ENCODE data around the gene CRACR2B.

The CRACR2B gene

GRCh38 chr11:827146-827896, 398 bp upstream of the CRACR2B start:
- DNase-seq = no peak

GRCh38 chr11:828506-829175, 922 bp downstream of the CRACR2B start:
- DNase-seq = no peak

- DNase-seq = no peak
Measured at GRCh38 chr11:829176-829846, 1.6 kb downstream of the CRACR2B start.

- no peak for DNase-seq
Measured at GRCh38 chr11:829847-830294, 2.2 kb downstream of the CRACR2B start.

- DNase-seq = peak; percentile 65
Measured at GRCh38 chr11:830295-831117, 2.8 kb downstream of the CRACR2B start.

DNA sequence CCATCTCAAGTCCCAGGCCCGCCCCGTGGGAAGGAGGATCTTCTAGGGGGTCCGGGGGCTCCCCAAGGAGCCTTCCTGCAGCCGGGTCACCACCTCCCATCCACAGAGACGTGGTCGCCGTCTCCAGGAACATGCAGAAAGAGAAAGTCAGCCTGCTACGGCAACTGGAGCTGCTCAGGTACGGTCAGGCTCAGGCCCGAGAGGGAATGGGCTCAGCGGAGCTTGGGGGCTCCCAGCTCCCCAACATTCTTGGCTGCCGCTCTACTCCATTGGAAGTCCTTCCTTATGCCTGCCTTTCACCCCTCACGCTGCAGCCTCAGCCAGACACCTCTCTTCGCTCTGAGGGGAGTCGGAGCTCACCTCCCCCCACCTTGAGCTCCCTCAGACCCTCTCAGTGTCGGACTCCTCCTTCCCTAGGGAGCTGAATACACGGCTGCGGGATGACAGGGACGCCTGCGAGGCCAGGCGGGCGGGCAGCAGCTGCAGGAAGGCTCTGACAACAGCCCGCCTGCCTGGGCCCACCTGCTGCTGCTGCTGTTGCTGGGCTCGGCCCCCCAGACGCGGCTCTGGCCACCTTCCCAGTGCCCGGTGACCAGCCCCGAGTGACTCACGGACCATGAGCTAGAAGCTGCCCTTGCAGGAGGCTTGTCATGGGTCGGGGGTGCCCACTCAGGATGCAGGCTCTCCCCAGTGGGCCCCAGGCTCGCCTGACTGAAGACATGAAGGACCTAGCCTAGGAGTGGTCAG, 3.6 kb downstream of the CRACR2B start:
- no peak for DNase-seq

GRCh38 chr11:831961-832528, 4.3 kb downstream of the CRACR2B start:
- DNase-seq = no peak

DNA sequence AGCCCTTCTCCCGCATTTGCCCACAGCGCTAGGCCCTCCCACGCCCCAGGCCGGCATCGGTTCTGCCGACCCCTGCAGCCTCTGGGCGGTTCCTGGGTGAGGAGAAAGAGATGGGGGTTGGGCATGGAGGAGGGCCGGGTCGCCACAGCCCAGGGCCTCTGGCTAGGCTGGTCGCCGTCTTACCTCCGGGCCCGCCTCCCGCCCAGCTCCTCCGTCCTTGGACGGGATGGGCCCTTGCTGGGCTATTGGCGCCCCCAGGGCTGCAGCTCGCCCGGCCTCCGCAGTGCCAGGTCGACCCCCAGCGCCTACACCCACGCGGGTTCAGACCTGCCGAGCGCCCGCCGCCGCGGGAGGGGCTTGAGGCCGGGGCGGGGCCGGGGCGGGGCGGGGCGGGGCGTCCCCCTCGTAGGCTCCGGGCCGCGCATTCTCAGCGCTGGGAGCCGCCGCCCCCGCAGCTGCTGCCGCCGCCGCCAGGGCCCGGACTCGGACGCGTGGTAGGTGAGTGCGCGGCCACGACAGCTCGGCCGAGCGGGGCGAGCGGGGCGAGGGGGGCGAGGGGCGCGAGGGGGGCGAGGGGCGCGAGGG, 4.9 kb downstream of the CRACR2B start, which contains the start of gene CD151:
TSS of gene CD151 (plus strand) at position 424 of the 585 bp plus-strand sequence. CDS start 3,118 bp downstream, outside the sequence.
- DNase-seq = no peak

GRCh38 chr11:833114-833791, 5.5 kb downstream of the CRACR2B start:
- no peak for DNase-seq

- no peak for DNase-seq
Measured at GRCh38 chr11:833849-834311, 6.2 kb downstream of the CRACR2B start.

DNA sequence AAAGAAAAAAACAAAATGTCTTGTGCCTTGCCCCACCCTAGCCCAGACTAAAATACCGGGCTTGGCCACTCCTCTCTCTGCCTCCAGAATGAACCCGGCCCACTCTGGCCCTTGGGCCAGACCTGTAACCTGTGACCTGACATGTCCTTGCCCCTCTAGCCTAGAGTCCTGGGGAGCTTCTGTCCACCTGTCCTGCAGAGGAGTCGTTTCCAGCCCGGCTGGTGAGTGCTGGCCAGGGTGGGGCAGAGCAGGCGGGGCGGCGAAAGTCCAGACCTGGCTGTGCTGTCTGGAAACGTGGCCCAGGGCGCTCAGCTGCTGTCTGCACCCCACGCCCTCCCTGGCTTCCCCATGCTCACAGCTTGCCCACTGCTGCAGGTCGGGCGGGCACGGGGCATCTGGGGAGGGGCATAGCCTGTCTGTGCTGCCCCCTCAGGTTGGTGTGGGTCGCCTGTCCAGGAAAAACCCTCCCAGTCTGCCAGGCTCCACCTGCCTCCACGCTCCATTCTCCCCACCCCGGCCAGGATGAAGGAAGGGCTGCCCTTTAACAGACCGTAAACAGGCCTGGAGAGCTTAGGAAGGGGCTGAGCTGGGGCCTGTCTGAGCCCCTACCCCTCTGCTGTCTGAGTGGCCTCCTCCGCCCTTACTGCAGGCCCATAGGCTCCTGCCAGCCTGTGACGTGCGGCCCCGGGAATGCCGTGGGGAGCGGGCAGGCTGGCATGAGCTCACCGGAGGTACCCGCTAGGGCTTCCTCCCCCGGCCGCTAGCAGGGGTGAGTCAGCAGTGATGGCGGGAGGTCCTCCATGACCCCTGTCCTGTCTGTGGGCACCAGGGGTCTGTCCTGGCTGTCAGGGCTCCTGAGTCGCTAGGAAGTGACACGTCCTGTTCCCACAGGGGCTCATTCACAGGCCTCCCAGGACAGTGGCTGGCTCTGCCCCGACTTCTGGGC, 6.9 kb downstream of the CRACR2B start:
- peak; percentile 58 for DNase-seq

GRCh38 chr11:836274-836673, 8.6 kb downstream of the CRACR2B start:
- no peak for DNase-seq

- DNase-seq = no peak
Measured at GRCh38 chr11:836700-837099, 9.0 kb downstream of the CRACR2B start.

GRCh38 chr11:837189-837989, 9.7 kb downstream of the CRACR2B start:
- no peak for DNase-seq

GRCh38 chr11:837990-838307, 10.2 kb downstream of the CRACR2B start:
- no peak for DNase-seq

- DNase-seq = no peak
Measured at GRCh38 chr11:838441-839279, 10.9 kb downstream of the CRACR2B start.

DNA sequence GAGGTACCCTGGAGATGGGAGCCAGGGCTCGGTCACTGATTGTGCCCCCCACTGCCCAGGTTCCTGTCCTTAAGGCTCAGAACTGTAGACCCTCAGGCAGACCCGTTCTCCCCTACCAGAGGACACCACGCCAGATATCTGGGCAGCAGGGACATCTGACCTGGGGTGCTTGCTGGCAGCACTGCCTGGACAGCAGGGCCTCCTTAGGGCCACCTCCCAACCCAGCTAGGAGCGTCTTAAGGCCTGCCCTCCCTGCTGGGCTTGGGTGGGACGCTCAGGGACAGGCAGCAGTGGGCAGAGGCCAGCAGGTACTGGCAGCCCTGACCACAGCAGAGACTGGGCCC, 11.5 kb downstream of the CRACR2B start:
- DNase-seq = no peak

Data from CD4-positive, alpha-beta T cell treated with Interleukin-15 for 1 hour (primary cell).